ENCODE results near the gene ZNF302. TPM values are rescaled to one million over a fixed set of nuclear protein-coding genes. Genes with fewer than 3 reads are reported as not detected.

The ZNF302 gene
- polyA plus RNA-seq, 1 experiment = 29.1 TPM

GRCh38 chr19:34686455-34686854 is 9.0 kb downstream of the ZNF302 start:
- no peaks in the 10 kb centered on the region for H3K27me3 ChIP-seq (ENCODE audit: control insufficient read depth, insufficient read depth, low read length)
- no peak overlapping the region for H3K4me3 ChIP-seq (ENCODE audit: low read depth, low read length)
- ChIA-PET POLR2A (no interaction called here), CTCF (no interaction called here)
- H3K27ac ChIP-seq (ENCODE audit: low read depth, low read length) = no peak overlapping the region
- DNase-seq (ENCODE audit: low read depth, low spot score) = no peak
- peaks cover 12% of the 10 kb centered on the region; the same call in 1 of the 2 replicates for H3K9me3 ChIP-seq (ENCODE audit: control insufficient read depth, insufficient read depth, low read length)
- no peak for TF ChIP-seq CTCF (IDR thresholded peaks at IDR 0.05; ENCODE audit: low read depth, low read length)

GRCh38 chr19:34687348-34687747 is 9.9 kb downstream of the ZNF302 start:
- ChIA-PET CTCF (no interaction called here), POLR2A (no interaction called here)
- no peak for DNase-seq (ENCODE audit: low read depth, low spot score)
- peaks cover 8% of the 10 kb centered on the region; the same call in 1 of the 2 replicates for H3K9me3 ChIP-seq (ENCODE audit: control insufficient read depth, insufficient read depth, low read length)
- H3K27ac ChIP-seq (ENCODE audit: low read depth, low read length) = no peak overlapping the region
- no peak overlapping the region for H3K4me3 ChIP-seq (ENCODE audit: low read depth, low read length)
- TF ChIP-seq CTCF (IDR thresholded peaks at IDR 0.05; ENCODE audit: low read depth, low read length) = no peak
- no peaks in the 10 kb centered on the region for H3K27me3 ChIP-seq (ENCODE audit: control insufficient read depth, insufficient read depth, low read length)

GRCh38 chr19:34688592-34688991 is 11.1 kb downstream of the ZNF302 start:
- no peaks in the 10 kb centered on the region for H3K27me3 ChIP-seq (ENCODE audit: control insufficient read depth, insufficient read depth, low read length)
- TF ChIP-seq CTCF (IDR thresholded peaks at IDR 0.05; ENCODE audit: low read depth, low read length) = no peak
- H3K9me3 ChIP-seq (ENCODE audit: control insufficient read depth, insufficient read depth, low read length) = peaks cover 8% of the 10 kb centered on the region; the same call in 1 of the 2 replicates
- no peak overlapping the region for H3K4me3 ChIP-seq (ENCODE audit: low read depth, low read length)
- ChIA-PET CTCF (no interaction called here), POLR2A (no interaction called here)
- H3K27ac ChIP-seq (ENCODE audit: low read depth, low read length) = no peak overlapping the region
- DNase-seq (ENCODE audit: low read depth, low spot score) = no peak

GRCh38 chr19:34690372-34690771 is 12.9 kb downstream of the ZNF302 start:
- no peak overlapping the region for H3K27ac ChIP-seq (ENCODE audit: low read depth, low read length)
- POLR2A ChIA-PET = no interaction called here
- H3K4me3 ChIP-seq (ENCODE audit: low read depth, low read length) = no peak overlapping the region
- no peak for TF ChIP-seq CTCF (IDR thresholded peaks at IDR 0.05; ENCODE audit: low read depth, low read length)
- CTCF ChIA-PET = no interaction called here
- peaks cover 4% of the 10 kb centered on the region; the same call in 1 of the 2 replicates for H3K9me3 ChIP-seq (ENCODE audit: control insufficient read depth, insufficient read depth, low read length)
- DNase-seq (ENCODE audit: low read depth, low spot score) = no peak
- H3K27me3 ChIP-seq (ENCODE audit: control insufficient read depth, insufficient read depth, low read length) = no peaks in the 10 kb centered on the region

GRCh38 chr19:34692549-34692948 is 15.1 kb downstream of the ZNF302 start:
- Histone ChIP-seq H3K27me3 (ENCODE audit: control insufficient read depth, insufficient read depth, low read length) (no peaks in the 10 kb centered on the region), H3K9me3 (ENCODE audit: control insufficient read depth, insufficient read depth, low read length) (peaks cover under 1% of the 10 kb centered on the region; the same call in 1 of the 2 replicates), H3K27ac (ENCODE audit: low read depth, low read length) (no peak overlapping the region), H3K4me3 (ENCODE audit: low read depth, low read length) (no peak overlapping the region)
- POLR2A ChIA-PET = no interaction called here
- no peak for DNase-seq (ENCODE audit: low read depth, low spot score)
- CTCF ChIA-PET = no interaction called here
- no peak for TF ChIP-seq CTCF (IDR thresholded peaks at IDR 0.05; ENCODE audit: low read depth, low read length)

All from AG04450 (cell line).